HCEC 1CT (cell line): Measurements from ENCODE around the gene STK24.
"Not testable (repeated sequence)": the region's sequence is repeated elsewhere in the genome, so short reads cannot be mapped to it uniquely, and the experiment has no call there.

ENCODE experiments used
- DNase-seq: peaks from one replicate; pipeline ENCODE4 v3.0.0-alpha.2; 2017

Gene STK24

DNA sequence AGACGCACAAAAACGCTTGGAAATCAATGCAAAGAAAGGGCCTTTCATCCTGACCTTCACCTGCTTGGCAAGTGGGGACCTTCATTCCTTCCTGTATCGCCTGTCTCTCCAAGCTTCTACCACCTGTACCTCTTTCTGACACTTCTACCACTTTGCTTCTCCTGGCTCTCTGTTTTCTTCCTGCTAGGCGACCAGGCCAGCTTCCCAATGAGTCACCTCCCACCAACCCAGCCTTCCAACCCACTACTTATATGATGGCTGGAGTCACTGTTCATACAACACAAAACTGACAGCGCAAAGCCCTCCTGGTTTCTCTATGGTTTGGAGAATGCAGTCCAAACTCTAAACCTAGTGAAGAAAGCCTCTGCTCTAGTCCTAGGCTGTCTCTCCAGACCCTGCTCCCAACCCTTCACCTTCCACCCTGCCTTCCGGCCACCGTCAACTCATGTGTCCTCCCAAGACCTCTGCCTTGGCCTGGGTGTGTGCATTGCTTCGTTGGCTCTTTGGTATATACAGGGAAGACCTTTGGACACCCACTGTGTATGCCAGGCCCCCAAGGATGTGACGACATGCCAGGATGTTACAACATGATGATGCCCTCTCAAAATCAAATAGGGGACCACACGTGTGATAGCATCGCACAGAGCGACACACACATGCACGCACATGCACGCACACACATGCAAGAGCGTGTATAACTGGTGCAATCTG is 148.5 kb downstream of the STK24 start:
- no peak for DNase-seq

- no peak for DNase-seq
These were observed 149.4 kb downstream of the STK24 start for GRCh38 chr13:98427331-98427995.

DNA sequence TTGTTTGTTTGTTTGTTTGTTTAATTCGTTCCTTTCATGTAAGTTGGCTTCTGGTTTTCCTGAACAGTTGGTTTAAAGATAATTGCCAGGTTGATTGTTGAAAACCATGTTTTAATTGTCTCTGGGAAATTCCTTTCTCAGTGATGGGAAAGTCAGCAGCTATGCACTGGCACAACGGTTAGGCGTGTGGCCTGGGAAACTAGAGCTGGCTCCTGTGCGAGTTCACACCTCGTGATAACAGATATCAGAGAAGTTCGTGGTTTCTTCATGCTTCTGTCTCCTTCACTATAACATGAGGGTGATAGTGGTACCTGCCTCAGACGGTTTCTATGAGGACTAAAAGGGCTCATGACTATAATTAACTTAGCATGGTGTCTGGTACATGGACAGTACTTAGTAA is 153.5 kb downstream of the STK24 start:
- no peak for DNase-seq

- no peak for DNase-seq
These were observed 154.9 kb downstream of the STK24 start for GRCh38 chr13:98422046-98422445.

- DNase-seq: no peak
These were observed 156.2 kb downstream of the STK24 start for GRCh38 chr13:98420554-98421175.

- no peak for DNase-seq
These were observed 156.9 kb downstream of the STK24 start for GRCh38 chr13:98419786-98420553.

- no peak for DNase-seq
These were observed 160.5 kb downstream of the STK24 start for GRCh38 chr13:98416408-98416807.

DNA sequence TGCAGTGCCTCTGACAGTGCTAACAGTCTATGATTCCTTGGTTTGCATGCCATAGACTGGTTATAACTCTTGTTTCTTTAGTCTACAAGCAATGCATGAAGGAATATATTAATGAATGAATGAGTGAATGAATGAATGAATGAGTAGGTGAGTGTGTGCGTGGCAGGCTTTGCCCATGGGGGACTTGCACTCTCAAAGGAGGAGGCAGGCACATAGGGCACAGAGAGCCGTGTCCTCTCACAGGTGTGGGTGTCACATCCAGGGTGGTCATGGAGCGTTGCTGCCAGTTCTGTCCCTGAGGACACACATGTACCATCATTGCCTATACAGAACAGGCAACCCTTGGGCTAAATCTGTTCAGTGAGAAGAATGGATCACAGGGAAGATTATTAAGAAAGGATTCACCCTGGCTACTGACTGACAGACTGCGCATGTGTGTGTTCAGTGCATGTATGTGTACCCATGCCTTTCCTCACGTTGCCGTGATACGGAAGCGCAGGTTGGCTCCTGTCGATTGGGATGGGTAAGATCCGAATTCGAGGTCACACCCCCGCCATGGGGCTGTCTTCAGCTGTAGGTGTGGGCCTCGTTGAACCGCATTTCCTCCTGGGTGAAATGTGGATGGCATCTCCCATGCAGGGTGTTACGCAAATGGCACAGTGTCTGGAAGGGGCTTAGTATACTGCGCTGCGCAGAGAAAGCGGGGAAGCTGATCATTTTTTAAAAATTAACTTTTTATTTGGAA is 161.4 kb downstream of the STK24 start:
- no peak for DNase-seq

GRCh38 chr13:98413796-98414195 is 163.1 kb downstream of the STK24 start:
- DNase-seq: no peak

GRCh38 chr13:98413278-98413677 is 163.6 kb downstream of the STK24 start:
- DNase-seq: not testable (repeated sequence)

GRCh38 chr13:98411617-98412265 is 165.2 kb downstream of the STK24 start:
- DNase-seq: no peak

- no peak for DNase-seq
These were observed 165.9 kb downstream of the STK24 start for GRCh38 chr13:98411013-98411412.

GRCh38 chr13:98410612-98411011 is 166.3 kb downstream of the STK24 start:
- DNase-seq: no peak

DNA sequence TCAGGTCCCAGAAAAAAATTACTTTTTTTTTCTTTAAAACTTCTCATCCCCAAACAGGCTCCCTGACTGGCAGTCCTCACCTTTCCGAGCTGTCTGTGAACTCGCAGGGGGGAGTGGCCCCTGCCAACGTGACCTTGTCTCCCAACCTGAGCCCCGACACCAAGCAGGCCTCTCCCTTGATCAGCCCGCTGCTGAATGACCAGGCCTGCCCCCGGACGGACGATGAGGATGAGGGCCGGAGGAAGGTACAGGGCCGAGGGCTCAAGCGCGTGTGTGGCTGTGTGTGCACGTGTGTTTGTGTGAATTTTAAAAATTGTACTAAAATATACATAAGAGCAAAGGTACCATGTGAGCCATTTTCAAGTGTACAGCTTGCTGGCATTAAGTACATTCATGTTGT is 167.6 kb downstream of the STK24 start:
- no peak for DNase-seq

- no peak for DNase-seq
These were observed 169.3 kb downstream of the STK24 start for GRCh38 chr13:98407575-98407974.

DNA sequence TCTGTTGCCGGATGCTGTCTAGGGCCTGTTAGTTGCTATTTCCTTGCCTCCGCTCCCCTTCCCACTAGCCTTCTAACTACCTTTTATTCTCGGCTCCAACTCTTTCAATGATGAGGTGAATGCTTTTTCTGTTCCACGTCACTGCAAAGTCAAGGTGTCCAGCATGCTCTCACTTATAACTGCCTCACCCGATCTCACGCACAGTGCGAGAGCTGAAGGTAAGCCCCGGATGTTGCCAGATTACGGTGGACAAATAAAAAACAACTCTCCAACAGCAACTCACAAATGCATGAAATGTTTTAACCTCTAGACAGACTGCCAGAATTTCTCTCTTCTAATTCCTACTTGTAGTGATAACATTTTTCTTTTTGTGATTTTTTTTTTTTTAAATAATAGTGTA is 169.9 kb downstream of the STK24 start:
- no peak for DNase-seq

DNA sequence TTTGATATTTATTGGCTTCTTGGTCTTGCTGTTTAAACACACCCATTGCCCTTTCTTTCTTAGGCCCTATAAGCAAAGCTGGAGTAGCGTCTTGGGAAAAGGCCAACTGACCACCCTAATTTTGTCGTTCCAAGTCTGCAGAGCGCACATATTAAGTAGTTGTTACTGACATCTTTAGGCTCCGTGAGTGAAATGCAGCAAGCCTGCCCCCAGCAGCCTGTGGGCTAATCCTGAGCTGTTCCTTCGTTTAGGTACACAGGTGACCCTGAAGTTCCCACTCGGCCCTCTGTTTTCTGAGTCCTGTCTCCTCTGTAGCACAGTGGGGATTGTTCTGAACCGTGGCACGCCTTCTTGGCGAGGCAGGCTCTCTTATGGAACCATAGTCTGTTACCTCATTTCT is 170.5 kb downstream of the STK24 start:
- DNase-seq: no peak

DNA sequence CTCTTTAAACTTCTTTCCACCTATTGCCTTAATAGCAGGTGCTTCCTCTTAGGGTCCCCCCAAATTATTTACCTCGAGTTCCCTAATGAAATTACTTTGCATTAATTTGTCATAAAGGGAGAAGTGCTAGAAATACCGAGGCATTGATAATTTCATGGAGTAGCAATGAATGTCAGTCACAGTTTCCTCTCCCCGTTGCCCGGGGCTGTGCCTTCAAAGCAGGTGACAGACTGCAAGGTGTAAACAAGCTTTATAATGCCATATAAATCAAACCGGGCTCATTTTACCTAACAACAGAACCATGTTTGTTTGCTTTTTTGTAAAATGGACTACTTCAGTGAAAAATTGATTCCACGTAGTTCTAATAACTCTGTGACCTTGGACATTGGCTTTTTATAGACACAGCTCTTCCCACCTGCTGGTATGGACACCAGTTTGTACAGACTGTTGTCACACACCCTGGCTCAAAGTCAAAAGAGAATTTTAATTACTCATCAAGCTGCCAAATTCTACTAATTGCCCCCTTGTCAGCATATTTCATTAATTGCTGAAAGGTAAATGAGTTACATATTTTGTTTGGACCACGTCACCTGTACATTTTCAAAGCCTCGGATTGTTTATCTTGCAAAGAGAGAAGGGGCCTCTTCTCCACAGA is 171.1 kb downstream of the STK24 start:
- no peak for DNase-seq

DNA sequence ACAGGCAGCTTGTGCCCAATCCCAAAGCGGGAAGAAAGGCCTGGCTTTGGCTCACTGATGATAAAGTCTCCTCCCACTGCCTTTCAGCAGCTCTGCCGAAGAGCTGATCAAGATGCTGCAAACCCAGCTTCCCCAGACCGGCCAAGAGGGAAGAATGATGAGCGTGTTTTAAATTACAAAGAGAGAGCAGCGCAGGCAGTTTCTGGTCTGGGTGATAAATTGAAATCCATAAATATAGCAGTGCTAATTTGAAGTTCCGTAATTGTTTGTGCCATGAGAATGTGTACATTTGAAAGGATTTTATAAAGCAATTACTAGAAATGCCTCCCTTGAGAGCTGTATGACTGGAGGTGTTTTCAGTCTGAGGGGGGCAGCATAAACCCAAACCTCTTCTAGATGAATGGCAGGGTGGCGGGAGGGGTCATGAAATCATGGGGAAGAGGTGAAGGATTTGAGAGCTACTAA is 171.8 kb downstream of the STK24 start:
- no peak for DNase-seq

GRCh38 chr13:98403076-98403475 is 173.8 kb downstream of the STK24 start:
- DNase-seq: no peak

GRCh38 chr13:98401934-98402333 is 175.0 kb downstream of the STK24 start:
- DNase-seq: no peak

- DNase-seq: no peak
These were observed 177.2 kb downstream of the STK24 start for GRCh38 chr13:98399756-98400155.
